ENCODE data around the gene MBNL1.
"Not testable (repeated sequence)": the region's sequence is repeated elsewhere in the genome, so short reads cannot be mapped to it uniquely, and the experiment has no call there.

MBNL1 gene

DNA sequence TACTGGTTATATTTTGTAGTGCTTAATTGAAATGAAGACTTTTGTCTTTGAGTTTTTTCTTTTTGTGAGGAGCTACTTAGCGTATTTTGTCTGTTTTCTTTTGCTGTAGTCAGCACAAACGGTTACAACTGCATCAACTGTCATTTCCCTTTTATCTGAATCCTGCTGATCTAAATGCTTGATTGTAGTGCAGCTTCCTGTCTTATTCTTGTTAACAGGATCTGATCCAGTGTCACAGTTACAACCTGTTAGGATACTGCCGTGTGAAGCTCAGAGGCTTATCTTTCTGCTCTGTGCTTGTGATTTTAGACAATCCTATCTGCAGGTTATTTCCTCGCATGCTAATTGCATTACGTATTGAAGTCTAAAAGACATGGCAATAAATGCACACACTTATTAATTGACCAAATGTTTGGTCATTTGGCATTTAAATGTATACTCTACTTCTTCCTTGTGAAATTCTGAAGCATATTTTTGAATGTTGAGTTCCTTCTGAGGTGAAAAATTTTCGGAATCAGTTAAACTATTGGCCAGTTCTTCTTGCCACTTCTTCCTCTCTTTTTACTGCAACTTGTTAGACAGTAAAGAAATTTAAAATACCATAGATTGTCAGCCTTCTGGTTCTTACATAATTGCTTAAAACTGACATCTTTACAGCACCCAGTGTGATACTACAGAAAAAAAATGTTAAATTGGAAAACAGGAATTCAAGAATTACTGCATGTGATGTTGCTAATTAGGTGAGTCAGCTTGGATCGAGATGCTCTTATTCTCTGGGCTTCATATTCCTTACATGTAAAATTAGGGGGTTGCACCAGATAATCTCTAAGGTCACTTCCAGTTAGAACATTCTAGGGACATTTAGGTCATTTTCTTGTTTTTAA is 168.2 kb downstream of the MBNL1 start:
- Histone ChIP-seq H3K27ac (ENCODE audit: low read depth, low read length) (no peak overlapping the region), H3K4me1 (ENCODE audit: control insufficient read depth, insufficient read depth, low read length) (no peaks in the 10 kb centered on the region), H3K36me3 (ENCODE audit: control insufficient read depth, insufficient read depth, low read length) (peaks cover 7% of the 10 kb centered on the region), H3K27me3 (ENCODE audit: control insufficient read depth, insufficient read depth, low read length) (no peaks in the 10 kb centered on the region), H3K9me3 (ENCODE audit: control insufficient read depth, insufficient read depth, low read length) (no peaks in the 10 kb centered on the region), H3K9ac (ENCODE audit: low read depth, low read length) (no peak overlapping the region), H3K4me3 (ENCODE audit: low read depth, low read length) (no peak overlapping the region)

GRCh38 chr3:152438181-152438580 is 169.5 kb downstream of the MBNL1 start:
- Histone ChIP-seq H3K27ac (ENCODE audit: low read depth, low read length) (no peak overlapping the region), H3K9me3 (ENCODE audit: control insufficient read depth, insufficient read depth, low read length) (no peaks in the 10 kb centered on the region), H3K4me3 (ENCODE audit: low read depth, low read length) (no peak overlapping the region), H3K27me3 (ENCODE audit: control insufficient read depth, insufficient read depth, low read length) (no peaks in the 10 kb centered on the region), H3K4me1 (ENCODE audit: control insufficient read depth, insufficient read depth, low read length) (peaks cover 5% of the 10 kb centered on the region; the same call in 1 of the 2 replicates), H3K9ac (ENCODE audit: low read depth, low read length) (no peak overlapping the region), H3K36me3 (ENCODE audit: control insufficient read depth, insufficient read depth, low read length) (peaks cover 1% of the 10 kb centered on the region; the same call in 1 of the 2 replicates)

DNA sequence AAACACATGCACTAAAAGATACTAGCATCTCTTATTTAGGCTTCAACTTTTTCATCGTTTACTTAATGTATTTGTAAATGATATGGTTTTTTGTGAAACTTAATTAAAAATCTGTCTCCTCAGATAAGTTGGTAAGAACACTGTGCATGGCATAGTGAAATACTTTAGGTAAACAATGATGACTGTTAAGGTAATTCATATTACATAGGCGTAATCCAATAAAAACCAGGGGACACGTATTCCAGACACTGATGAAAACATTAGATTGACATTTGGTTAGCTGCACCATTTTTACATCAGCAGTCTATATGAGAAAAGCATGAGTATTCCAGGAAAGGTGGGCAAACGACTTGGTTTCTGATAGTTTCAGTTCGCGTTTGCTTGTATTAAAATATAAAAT is 170.0 kb downstream of the MBNL1 start:
- Histone ChIP-seq H3K9ac (ENCODE audit: low read depth, low read length) (no peak overlapping the region), H3K27ac (ENCODE audit: low read depth, low read length) (no peak overlapping the region), H3K4me1 (ENCODE audit: control insufficient read depth, insufficient read depth, low read length) (peaks cover 8% of the 10 kb centered on the region; the same call in 1 of the 2 replicates), H3K27me3 (ENCODE audit: control insufficient read depth, insufficient read depth, low read length) (no peaks in the 10 kb centered on the region), H3K4me3 (ENCODE audit: low read depth, low read length) (no peak overlapping the region), H3K36me3 (ENCODE audit: control insufficient read depth, insufficient read depth, low read length) (no peaks in the 10 kb centered on the region), H3K9me3 (ENCODE audit: control insufficient read depth, insufficient read depth, low read length) (no peaks in the 10 kb centered on the region)

DNA sequence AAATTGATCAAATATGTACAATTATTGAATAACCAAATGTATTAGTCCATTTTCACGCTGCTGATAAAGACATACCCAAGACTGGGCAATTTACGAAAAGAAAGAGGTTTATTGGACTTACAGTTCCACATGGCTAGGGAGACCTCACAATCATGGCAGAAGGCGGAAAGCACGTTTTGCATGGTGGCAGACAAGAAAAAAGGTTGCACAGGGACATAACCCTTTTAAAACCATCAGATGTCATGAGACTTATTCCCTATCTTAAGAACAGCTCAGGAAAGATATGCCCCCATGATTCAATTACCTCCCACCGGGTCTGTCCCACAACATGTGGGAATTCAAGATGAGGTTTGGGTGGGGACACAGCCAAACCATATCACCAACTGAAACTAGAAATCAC is 171.5 kb downstream of the MBNL1 start:
- not testable (repeated sequence) for H3K9ac ChIP-seq (ENCODE audit: low read depth, low read length); H3K36me3 ChIP-seq (ENCODE audit: control insufficient read depth, insufficient read depth, low read length); H3K27me3 ChIP-seq (ENCODE audit: control insufficient read depth, insufficient read depth, low read length); H3K9me3 ChIP-seq (ENCODE audit: control insufficient read depth, insufficient read depth, low read length); H3K27ac ChIP-seq (ENCODE audit: low read depth, low read length); H3K4me1 ChIP-seq (ENCODE audit: control insufficient read depth, insufficient read depth, low read length); H3K4me3 ChIP-seq (ENCODE audit: low read depth, low read length)

DNA sequence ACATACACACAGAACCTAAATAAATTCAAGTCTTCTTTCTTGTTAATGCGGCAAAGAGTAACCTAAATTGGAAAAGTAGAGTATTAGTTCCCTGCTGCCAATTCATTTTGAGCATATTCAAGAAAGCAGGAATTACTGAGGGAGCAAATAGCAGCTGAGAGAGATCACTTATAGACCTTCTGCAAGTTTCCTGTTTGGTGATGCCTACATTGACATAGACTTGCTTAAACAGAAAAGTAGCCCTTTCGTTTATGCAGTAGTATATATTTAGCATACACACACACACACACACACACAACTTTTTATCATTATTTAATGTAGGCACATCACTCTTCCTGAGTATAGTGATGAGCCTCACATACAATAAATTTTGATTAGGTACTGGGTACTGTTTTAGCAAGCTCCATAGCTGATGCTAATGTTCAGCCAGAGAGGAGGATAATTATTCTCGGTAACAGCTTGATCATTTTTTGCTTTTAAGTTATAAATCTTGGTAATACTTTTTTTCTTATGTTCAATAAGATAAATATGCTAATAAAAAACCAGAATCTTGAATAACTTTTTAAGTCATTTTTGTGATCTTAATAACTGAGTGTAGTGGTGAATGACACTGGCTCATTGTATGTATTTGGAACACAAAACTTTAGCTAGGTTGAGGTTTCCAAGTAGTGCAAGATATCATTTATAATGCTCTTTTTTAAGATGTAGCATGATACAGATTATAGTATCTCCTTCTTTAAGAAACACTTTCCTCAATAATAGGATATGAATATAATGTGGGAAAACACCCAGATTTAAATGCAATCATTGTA is 174.7 kb downstream of the MBNL1 start:
- Histone ChIP-seq H3K27me3 (ENCODE audit: control insufficient read depth, insufficient read depth, low read length) (no peaks in the 10 kb centered on the region), H3K9ac (ENCODE audit: low read depth, low read length) (no peak overlapping the region), H3K36me3 (ENCODE audit: control insufficient read depth, insufficient read depth, low read length) (peaks cover 4% of the 10 kb centered on the region; the same call in 1 of the 2 replicates), H3K4me1 (ENCODE audit: control insufficient read depth, insufficient read depth, low read length) (peaks cover 8% of the 10 kb centered on the region; the same call in 1 of the 2 replicates), H3K9me3 (ENCODE audit: control insufficient read depth, insufficient read depth, low read length) (no peaks in the 10 kb centered on the region), H3K27ac (ENCODE audit: low read depth, low read length) (peak overlapping the region; percentile 14), H3K4me3 (ENCODE audit: low read depth, low read length) (no peak overlapping the region)

DNA sequence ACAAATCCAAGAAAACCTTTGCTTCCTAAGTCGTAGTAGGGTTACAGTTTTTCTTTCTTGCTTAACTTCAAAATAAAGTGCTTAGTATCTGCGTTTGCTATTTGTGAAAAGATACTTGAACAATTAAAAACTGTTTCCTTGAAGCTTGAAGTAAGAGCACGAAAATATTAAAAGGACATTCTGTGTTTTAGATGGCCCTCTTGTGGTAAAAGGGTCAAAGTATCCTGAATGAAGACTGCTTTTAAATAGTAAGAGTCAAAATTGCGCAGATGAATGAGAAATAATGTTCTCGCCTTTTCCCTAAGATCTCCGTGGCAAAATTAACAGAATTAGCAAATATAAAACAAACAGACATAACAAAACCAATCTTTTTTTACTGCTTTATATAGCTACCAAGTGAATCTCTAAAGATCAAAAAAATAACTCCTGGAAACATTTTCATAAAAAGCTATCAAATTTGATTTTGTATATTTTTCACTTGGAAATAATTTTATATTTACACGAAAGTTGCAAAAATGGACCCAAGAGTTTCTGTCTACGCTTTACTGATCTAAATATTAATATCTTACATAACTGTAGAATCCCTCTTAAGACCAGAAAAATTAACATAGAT is 175.4 kb downstream of the MBNL1 start:
- no peak overlapping the region for H3K27ac ChIP-seq (ENCODE audit: low read depth, low read length)
- H3K4me3 ChIP-seq (ENCODE audit: low read depth, low read length), result no peak overlapping the region
- H3K9ac ChIP-seq (ENCODE audit: low read depth, low read length), result no peak overlapping the region
- no peaks in the 10 kb centered on the region for H3K9me3 ChIP-seq (ENCODE audit: control insufficient read depth, insufficient read depth, low read length)
- H3K27me3 ChIP-seq (ENCODE audit: control insufficient read depth, insufficient read depth, low read length), result no peaks in the 10 kb centered on the region
- peaks cover 8% of the 10 kb centered on the region; the same call in 1 of the 2 replicates for H3K4me1 ChIP-seq (ENCODE audit: control insufficient read depth, insufficient read depth, low read length)
- H3K36me3 ChIP-seq (ENCODE audit: control insufficient read depth, insufficient read depth, low read length), result peaks cover 4% of the 10 kb centered on the region; the same call in 1 of the 2 replicates

DNA sequence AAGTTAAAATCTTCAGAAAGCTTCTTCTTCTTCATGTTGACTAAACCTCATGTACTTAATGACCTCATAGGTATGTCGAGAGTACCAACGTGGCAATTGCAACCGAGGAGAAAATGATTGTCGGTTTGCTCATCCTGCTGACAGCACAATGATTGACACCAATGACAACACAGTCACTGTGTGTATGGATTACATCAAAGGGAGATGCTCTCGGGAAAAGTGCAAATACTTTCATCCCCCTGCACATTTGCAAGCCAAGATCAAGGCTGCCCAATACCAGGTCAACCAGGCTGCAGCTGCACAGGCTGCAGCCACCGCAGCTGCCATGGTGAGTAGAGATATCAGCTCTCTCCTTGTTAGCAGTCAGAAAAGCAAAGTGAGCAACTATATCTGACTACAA is 176.5 kb downstream of the MBNL1 start:
- H3K9me3 ChIP-seq (ENCODE audit: control insufficient read depth, insufficient read depth, low read length), result no peaks in the 10 kb centered on the region
- no peak overlapping the region for H3K9ac ChIP-seq (ENCODE audit: low read depth, low read length)
- H3K27me3 ChIP-seq (ENCODE audit: control insufficient read depth, insufficient read depth, low read length), result no peaks in the 10 kb centered on the region
- H3K36me3 ChIP-seq (ENCODE audit: control insufficient read depth, insufficient read depth, low read length), result peaks cover 4% of the 10 kb centered on the region; the same call in 1 of the 2 replicates
- H3K4me3 ChIP-seq (ENCODE audit: low read depth, low read length), result no peak overlapping the region
- no peak overlapping the region for H3K27ac ChIP-seq (ENCODE audit: low read depth, low read length)
- H3K4me1 ChIP-seq (ENCODE audit: control insufficient read depth, insufficient read depth, low read length), result peaks cover 8% of the 10 kb centered on the region; the same call in 1 of the 2 replicates

- Histone ChIP-seq H3K27me3 (ENCODE audit: control insufficient read depth, insufficient read depth, low read length) (no peaks in the 10 kb centered on the region), H3K9ac (ENCODE audit: low read depth, low read length) (no peak overlapping the region), H3K9me3 (ENCODE audit: control insufficient read depth, insufficient read depth, low read length) (no peaks in the 10 kb centered on the region), H3K36me3 (ENCODE audit: control insufficient read depth, insufficient read depth, low read length) (peaks cover 4% of the 10 kb centered on the region; the same call in 1 of the 2 replicates), H3K27ac (ENCODE audit: low read depth, low read length) (no peak overlapping the region), H3K4me3 (ENCODE audit: low read depth, low read length) (no peak overlapping the region), H3K4me1 (ENCODE audit: control insufficient read depth, insufficient read depth, low read length) (peaks cover 8% of the 10 kb centered on the region; the same call in 1 of the 2 replicates)
Observed at GRCh38 chr3:152446495-152446894, 177.8 kb downstream of the MBNL1 start.

DNA sequence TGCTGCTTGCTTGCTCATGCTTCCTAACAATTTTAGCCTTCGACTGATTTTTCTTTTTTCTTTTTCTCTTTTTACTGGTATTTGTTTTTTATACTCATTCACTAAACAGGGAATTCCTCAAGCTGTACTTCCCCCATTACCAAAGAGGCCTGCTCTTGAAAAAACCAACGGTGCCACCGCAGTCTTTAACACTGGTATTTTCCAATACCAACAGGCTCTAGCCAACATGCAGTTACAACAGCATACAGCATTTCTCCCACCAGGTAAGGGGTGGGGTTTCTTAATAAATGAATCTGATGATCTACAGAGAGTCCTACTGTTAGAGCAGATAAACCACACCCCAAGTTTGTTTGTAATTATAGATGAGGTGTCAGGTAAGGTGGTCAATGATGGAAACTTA is 178.8 kb downstream of the MBNL1 start:
- Histone ChIP-seq H3K9me3 (ENCODE audit: control insufficient read depth, insufficient read depth, low read length) (no peaks in the 10 kb centered on the region), H3K36me3 (ENCODE audit: control insufficient read depth, insufficient read depth, low read length) (peaks cover 4% of the 10 kb centered on the region; the same call in 1 of the 2 replicates), H3K4me1 (ENCODE audit: control insufficient read depth, insufficient read depth, low read length) (peaks cover 8% of the 10 kb centered on the region; the same call in 1 of the 2 replicates), H3K27ac (ENCODE audit: low read depth, low read length) (no peak overlapping the region), H3K4me3 (ENCODE audit: low read depth, low read length) (no peak overlapping the region), H3K9ac (ENCODE audit: low read depth, low read length) (no peak overlapping the region), H3K27me3 (ENCODE audit: control insufficient read depth, insufficient read depth, low read length) (no peaks in the 10 kb centered on the region)

DNA sequence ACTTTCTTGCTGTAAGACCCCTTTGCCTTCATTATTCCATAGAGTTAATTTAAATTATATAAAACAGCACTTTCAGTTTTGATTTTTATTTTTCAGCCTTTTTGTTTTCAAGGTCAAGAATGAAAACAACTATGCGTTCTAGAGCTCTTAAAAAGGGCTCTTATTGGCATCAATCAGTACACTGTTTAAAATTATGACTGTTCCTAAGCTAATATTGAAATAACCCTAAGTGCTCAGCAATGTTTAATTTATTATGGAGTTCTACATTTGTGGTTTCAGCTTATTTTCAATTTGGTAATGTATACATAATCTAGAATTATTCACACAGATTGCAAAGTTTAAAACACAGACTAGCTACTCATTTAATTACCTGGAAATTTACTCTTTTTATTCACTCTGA is 179.4 kb downstream of the MBNL1 start:
- Histone ChIP-seq H3K4me1 (ENCODE audit: control insufficient read depth, insufficient read depth, low read length) (peaks cover 4% of the 10 kb centered on the region; the same call in 1 of the 2 replicates), H3K9ac (ENCODE audit: low read depth, low read length) (no peak overlapping the region), H3K4me3 (ENCODE audit: low read depth, low read length) (no peak overlapping the region), H3K9me3 (ENCODE audit: control insufficient read depth, insufficient read depth, low read length) (no peaks in the 10 kb centered on the region), H3K36me3 (ENCODE audit: control insufficient read depth, insufficient read depth, low read length) (peaks cover 5% of the 10 kb centered on the region; the same call in 1 of the 2 replicates), H3K27me3 (ENCODE audit: control insufficient read depth, insufficient read depth, low read length) (no peaks in the 10 kb centered on the region), H3K27ac (ENCODE audit: low read depth, low read length) (no peak overlapping the region)
